Limb (tissue), 2 donors: ENCODE measurements around the gene PRSS56.
A peak's percentile ranks its signal among the peaks of the same experiment; 100 is the strongest.

Source experiments
- DNase-seq, 2 donors: peaks; one replicate each; pipeline ENCODE4 v3.0.0-alpha.2; 2016; ENCODE audit errors: extremely low spot score in 2 of 2

Gene PRSS56

GRCh38 chr2:232519581-232520438 is at the start of gene PRSS56:
Gene PRSS56, plus strand, starts transcription at chr2:232520388. Its CDS starts 211 bp downstream, at chr2:232520599.
- DNase-seq, result peak in 1 of 2 donors; percentile 65

GRCh38 chr2:232473467-232473890 is 46.7 kb upstream of the PRSS56 start:
- peak; percentile 12 to 59 for DNase-seq

DNA sequence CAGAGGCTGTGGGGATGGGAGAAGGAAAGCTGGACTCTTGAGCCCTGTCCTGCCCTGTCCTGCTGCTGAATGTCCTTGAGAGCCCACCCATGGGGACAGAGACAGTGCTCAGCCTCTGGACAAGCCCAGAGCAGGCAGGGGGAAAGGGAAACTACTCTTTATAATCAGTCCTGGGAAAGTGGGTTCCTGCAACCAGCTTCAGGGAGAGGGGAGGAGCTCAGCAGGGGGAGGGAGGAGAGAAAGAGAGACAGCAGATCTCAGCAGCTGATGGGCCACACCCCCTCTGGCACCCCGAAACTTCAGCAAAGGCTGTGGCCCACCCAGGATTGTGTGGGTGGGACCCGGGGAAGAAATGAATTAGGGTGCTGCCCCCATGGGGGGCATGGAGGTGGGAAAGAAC is 44.1 kb upstream of the PRSS56 start:
- DNase-seq, result peak in 1 of 2 donors; percentile 15

DNA sequence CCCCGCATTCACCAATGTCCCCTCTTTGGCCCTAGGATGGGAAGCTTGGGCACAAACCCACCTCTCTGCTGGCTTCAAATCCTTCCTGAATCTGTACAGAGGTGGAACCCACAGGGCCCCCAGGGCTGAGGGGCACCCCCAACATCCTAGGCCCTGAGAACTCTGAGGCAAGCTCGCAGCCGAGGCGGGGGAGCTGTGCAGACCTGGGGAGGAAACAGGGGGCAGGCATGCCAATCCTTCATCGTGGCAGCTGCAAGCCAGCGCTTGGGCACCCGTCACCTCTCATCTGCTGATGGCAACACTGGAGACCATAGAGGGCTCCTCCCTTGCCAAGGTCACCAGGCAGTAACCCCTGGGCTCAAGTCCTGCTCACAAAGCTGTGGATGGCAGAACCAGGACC is 43.4 kb upstream of the PRSS56 start:
- peak in 1 of 2 donors; percentile 9 for DNase-seq

- peak in 1 of 2 donors; percentile 11 for DNase-seq
Observed at GRCh38 chr2:232477751-232478510, 42.3 kb upstream of the PRSS56 start.

DNA sequence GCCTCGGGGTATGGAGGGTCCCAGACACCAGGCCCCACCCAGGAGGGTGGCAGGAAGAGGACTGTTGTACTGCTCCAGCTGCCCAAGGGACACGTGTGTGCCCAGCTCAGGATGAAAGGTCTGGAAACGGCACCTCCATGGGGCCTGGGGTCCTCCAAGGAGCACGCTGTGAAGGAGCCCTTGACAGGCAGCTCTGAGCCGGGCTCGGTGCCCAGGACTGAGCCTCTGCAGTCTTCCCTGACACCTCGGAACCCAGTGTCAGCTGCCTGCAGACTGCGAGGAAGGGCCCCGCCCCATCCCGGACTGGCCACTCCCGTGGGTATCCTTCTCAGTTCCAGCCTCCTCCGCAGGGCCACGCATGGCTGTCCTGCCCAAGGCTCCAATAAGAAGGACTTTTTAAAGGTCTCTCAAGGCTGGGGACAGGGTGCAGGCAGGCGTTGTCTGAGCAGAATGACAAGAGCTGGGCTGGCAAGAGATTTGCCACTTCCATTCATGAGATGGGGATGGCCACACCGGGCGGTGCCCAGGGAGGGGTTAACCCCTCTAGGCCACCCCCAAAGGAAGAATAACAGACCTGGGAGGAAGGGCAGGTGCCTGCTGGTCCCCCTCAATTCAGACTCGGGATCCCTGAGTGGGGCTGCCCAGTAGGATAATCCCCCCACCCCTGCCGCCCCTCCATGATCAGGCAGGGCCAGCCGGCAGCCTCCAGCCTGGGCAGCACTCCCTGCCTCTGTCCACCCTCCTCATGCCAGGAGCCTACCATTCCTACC is 41.4 kb upstream of the PRSS56 start:
- peak in 1 of 2 donors; percentile 16 for DNase-seq

DNA sequence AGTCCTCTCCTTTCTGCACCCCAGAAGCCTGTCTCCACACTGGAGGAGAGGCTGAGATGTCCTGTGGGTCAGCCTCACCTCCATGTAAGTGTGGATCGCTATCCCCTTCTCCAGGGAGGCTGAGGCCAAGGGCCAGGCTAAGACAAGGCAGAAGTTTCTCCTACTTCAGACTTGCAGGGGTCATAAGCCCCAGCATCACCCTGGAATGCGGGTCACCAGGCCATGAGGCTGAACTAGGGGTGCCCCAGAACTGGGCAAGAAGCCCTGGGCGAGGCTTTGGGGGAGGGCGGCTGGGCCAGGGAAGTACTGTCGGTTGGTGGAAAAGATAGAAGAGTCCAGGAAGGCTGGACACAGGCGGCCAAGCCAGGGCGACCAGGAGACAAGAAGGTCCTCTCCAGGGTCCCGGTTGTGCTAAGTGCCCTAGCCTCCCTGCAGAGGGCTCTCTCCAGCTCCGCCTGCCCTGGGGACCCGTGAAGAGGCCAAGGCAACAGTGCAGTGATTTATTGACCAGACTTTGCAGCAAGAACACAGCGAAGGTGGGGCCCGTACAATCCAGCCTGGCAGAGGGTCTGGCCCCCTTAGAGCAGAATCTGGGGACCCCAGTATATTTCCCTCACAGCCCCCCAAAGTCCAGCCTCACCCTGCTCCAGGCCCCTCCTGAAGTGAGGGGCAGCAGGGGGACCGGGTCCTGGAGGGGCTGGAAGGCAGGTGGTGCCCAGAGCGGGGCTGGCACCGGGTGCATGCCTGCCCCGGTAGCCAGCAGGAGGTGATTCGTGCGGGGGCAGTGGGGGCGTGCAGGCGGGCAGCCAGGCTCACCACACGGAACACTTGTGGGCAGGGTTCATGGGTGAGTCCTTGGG is 40.6 kb upstream of the PRSS56 start:
- DNase-seq, result peak in 1 of 2 donors; percentile 20

GRCh38 chr2:232480201-232481190 is 39.7 kb upstream of the PRSS56 start:
- DNase-seq, result peak in 1 of 2 donors; percentile 21

DNA sequence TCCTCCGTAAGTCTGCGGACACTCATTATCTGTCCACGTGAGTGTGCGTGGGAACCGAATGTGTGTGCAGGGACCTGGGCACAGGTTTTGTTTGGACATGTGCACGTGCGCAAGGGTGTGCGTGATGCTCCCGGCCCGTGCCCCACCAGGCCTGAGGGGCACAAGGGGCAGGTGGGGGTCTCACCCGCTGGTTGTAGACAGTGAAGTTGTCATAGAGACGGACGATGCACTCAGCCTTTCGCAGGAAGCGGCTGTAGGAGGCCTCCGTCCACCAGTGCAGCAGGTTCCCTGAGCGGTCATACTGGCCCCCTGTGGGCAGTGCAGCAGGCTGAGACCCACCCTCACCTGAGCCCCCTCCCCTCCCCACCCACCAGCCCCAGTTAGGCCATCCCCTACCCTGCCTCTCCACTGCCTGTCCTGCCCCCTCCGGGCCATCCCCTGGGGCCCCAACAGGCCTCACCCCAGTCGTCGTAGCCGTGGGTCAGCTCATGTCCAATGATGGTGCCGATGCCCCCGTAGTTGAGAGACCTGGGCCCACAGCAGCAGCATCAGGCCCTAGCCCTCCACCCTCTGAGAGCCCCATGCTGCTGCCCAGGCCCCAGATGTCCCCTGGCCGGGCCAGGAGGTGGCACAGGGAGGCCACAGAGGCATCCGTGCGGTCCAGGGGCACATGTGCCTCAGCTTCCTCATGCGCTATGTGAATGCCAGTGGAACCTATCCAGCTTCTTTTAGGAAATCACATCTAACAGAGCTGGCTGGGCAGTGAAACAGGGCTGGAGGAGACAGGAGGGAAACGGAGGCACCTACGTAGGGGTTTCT is 38.7 kb upstream of the PRSS56 start:
- DNase-seq, result no peak

DNA sequence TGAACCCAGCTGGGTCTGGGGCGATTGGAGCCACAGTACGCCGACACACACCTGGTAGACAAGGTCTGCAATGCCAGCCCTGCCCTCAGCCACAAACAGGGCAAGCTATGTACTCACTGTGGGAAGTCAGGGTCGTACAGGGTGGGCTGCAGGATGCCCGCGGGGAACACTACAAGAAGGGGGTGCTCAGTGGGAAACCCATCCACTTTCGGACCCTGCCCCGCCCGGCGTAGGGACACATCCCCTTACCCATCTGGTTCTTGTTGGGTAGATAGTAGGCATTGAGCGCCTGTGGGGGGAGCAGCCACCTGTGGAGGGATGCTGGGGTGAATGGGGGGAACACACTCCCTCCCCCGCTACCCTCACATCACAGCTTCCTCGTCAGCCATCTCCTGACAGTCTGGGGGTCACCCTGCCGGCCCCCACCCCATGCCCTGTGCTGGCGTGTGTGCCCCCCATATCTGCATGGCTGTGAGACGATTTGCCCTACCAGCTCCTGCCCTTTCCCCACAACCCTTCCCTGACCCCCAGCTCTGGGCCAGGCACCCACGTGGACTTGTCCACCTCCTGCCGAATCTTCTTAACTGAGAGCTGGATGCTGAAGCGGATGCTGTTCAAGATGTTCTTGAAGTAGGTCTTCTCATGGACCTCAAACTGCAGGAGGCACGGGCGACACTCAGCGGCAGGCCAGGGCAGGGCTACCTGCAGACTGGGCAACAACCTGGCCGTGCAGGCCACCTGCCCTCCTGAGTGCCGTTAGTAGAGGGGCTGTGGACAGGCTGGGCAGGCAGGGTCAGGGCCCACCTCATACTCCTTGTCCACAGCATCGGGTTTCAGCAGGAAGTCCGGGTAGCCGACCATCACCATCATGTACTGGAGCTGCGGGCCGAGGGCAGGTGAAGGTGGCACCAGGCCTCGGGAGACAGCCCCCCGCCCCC is 37.6 kb upstream of the PRSS56 start:
- DNase-seq, result peak in 1 of 2 donors; percentile 23

- DNase-seq, result peak in 1 of 2 donors; percentile 20
Observed at GRCh38 chr2:232483311-232483922, 36.8 kb upstream of the PRSS56 start.

DNA sequence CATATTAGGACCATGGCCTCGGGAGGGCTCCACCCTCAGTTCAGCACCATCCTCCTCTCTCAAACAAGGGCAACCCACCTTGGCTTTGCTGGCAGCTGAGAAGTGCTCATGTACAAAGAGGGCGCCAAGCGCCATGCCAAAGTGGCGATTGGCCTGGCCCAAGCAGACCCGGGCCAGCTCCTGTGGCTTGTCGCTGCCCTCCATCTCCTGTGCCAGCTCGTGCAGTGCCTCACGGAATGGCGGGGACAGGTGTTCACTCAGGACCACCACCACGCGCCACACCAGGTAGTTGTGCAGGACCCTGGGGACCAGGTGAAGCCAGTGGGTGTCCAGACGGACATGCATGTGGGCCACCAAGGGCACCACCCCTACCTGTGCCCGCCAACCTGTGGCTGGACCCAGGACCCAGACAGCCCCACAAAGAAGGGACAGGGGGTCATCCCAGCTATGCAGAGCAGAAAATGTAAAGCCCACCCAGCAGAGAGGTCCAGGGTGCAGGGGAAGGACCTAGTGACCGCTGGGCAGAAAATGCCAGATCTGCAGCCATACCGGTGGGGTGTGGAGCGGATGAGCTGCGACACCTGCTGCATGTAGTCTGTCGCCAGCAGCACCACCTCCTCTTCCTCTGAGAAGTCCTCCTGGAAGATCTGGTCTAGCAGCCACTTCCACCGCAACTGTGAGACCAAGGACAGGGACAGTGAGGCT is 36.1 kb upstream of the PRSS56 start:
- peak in 1 of 2 donors; percentile 16 for DNase-seq

DNA sequence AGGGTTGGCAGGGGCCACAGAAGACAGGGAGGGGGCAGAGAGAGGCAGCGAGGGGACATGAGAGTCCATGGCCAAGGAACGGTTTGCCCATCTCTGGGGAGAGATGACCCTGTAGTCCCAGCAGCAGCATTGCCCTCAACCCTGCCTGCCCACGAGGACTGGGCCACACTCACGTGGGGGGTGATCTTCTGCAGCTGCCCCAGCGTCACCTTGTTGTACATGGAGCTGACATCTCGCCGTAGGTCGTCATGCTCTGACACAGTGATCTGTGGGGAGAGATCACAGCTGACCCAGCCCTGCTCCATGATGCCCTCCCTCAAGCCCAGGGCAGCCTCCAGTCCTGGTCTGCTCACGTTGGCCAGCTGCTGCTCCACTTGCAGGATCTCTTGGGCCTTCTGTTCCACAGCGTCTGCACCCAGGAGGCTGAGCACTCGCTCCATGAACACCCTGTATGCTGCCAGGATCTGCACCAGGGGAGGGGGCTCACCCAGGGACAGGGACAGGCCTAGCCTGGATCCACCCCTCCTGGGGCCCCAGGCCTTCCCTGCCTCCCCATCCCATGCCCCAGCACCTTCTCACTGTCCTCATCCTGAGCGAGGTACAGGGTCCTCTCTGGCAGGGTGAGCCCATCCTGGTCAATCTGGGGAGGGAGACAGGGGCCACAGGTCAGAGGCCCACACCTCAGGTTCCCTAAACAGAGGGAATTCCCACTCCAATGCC is 35.4 kb upstream of the PRSS56 start:
- DNase-seq, result peak in 1 of 2 donors; percentile 27

- no peak for DNase-seq
Observed at GRCh38 chr2:232485348-232485756, 34.8 kb upstream of the PRSS56 start.

DNA sequence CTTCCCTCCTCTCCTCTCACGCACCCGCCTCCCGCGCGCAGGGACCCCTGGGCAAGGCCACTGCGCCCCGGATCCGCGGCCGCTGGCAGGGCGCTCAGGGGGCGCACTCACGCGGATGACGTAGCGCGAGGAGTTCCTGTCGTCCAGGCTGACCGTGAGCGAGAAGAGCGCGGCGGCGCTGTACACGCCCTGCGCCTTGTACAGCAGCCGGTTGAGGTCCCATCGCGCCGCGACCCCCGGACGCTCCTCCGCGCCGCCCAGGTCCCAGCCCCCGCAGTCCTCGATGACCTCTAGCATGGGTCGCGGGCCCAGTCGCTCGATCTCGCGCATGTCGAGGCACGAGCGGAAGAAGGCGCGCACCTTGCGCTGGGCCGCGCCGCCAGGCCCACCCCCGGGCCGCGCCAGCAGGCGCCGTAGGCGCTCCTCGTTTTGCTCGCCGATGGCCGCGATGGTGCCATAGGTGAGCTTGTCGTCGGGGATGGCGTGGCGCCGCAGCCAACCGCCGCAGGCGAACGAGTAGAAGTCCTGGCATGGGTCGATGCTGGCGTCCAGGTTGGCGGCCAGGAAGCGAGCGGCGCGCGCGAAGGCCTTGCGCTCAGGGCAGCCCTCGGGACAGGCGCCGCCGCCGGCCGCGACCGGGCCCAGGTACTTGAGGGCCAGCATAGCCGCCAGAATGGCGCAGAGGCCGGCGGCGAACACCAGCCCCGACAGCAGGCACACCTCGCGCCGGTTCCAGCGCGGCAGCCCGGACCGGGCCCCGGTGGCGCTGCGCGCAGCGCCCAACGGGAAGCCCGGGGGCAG is 34.2 kb upstream of the PRSS56 start:
- peak in 1 of 2 donors; percentile 48 for DNase-seq
